K562 (cell line): ENCODE measurements around the gene CLCNKB. TPM values are rescaled to one million over a fixed set of nuclear protein-coding genes. Genes with fewer than 3 reads are reported as not detected.

Experiments used
- PRPF4 ChIP-seq: fragments of 200-400 bp; formaldehyde crosslinking; IDR thresholded peaks from one replicate; pipeline ENCODE4 v1.6.1; 2017; ENCODE audit warnings: low read length, low read depth, mild to moderate bottlenecking; ENCODE audit not compliant: insufficient read depth, poor library complexity, severe bottlenecking
- PTBP1 ChIP-seq: fragments of 200-400 bp; formaldehyde crosslinking; IDR thresholded peaks from 2 replicates; pipeline ENCODE4 v1.6.1; 2017; ENCODE audit warnings: low read depth, low read length
- TCF15 ChIP-seq: fragments of 250-450 bp; sonication (Bioruptor Pico); IDR thresholded peaks from 2 replicates; pipeline ENCODE4 v1.8.0; 2022; ENCODE audit warnings: moderate library complexity, mild to moderate bottlenecking, inconsistent platforms
- THRB ChIP-seq: fragments of 450-650 bp; formaldehyde crosslinking; conservative IDR thresholded peaks from 2 replicates; pipeline ENCODE4 v1.4.0; 2022; ENCODE audit warnings: mild to moderate bottlenecking, missing genetic modification characterization
- ZBTB1 ChIP-seq: sonication (generic); formaldehyde crosslinking; IDR thresholded peaks from 2 replicates; pipeline ENCODE4 v1.8.1; 2023; ENCODE audit warnings: missing genetic modification reagents, low read depth, mild to moderate bottlenecking, borderline replicate concordance
- ZNF121 ChIP-seq: sonication (generic); formaldehyde crosslinking; conservative IDR thresholded peaks from 2 replicates; pipeline ENCODE4 v1.8.0; 2022; ENCODE audit warnings: missing genetic modification reagents
- polyA plus RNA-seq, 8 experiments: library from polyadenylated mRNA; depleted of rRNA in 4 of 8; stranded (reverse) in 5 of 8; unstranded in 3 of 8; fragments of >200 nt; fragmentation: Nextera tagmentation in 2 of 8; fragmentation: Illumina TruSeq in 1 of 8; extraction: Ambion mirVana in 2 of 8; extraction: Trizol in 1 of 8; gene quantifications; 2 replicates each; pipeline versions ENCODE4 v1.2.1 to v1.2.3, GENCODE V29; 2011 to 2014; ENCODE audit warnings: inconsistent platforms in 1 of 8, missing spikeins in 1 of 8
- total RNA-seq, 7 experiments: library from RNA; depleted of rRNA in 6 of 7; stranded (reverse); fragments of >200 nt in 6 of 7; fragmentation: Illumina TruSeq in 2 of 7; extraction: Trizol in 2 of 7; gene quantifications; 2 replicates each; pipeline versions ENCODE4 v1.2.1 to v1.2.3, GENCODE V29; 2011 to 2021; ENCODE audit warnings: low replicate concordance in 1 of 7
- TF ChIP-seq, protein P1 (sequence below), 2 experiments: IDR thresholded peaks; 2 replicates each; pipeline ENCODE4 v1.6.1; 2011; ENCODE audit warnings: borderline replicate concordance in 1 of 2, control low read depth in 1 of 2, low read depth in 1 of 2, low read length in 1 of 2, mild to moderate bottlenecking in 1 of 2, mixed read lengths in 1 of 2, moderate library complexity in 1 of 2; ENCODE audit not compliant: insufficient read depth in 1 of 2, insufficient read length in 1 of 2, poor library complexity in 1 of 2, severe bottlenecking in 1 of 2; ENCODE audit errors: extremely low read depth in 1 of 2
- TF ChIP-seq, protein P2 (sequence below): fragments of 250-450 bp; sonication (Bioruptor Pico); IDR thresholded peaks from 2 replicates; pipeline ENCODE4 v1.4.0; 2020

Gene CLCNKB
- total and polyA plus RNA-seq, 9 of the 15 experiments (the other 6 are each of a cell fraction or from before 2014, with no cell fraction given) = 0.08 to 1.7 (median 0.64) TPM

GRCh38 chr1:16054598-16055540 is 11.3 kb downstream of the CLCNKB start (continued):
- TF ChIP-seq, protein P1, sequence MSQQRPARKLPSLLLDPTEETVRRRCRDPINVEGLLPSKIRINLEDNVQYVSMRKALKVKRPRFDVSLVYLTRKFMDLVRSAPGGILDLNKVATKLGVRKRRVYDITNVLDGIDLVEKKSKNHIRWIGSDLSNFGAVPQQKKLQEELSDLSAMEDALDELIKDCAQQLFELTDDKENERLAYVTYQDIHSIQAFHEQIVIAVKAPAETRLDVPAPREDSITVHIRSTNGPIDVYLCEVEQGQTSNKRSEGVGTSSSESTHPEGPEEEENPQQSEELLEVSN (IDR thresholded peaks at IDR 0.05; ENCODE audit: borderline replicate concordance in 1 of 2, extremely low read depth in 1 of 2, insufficient read depth in 1 of 2, insufficient read length in 1 of 2, low read depth in 1 of 2, low read length in 1 of 2, poor library complexity in 1 of 2, severe bottlenecking in 1 of 2) = peak in 1 of 2 experiments; percentile 11
- TF ChIP-seq, protein P2, sequence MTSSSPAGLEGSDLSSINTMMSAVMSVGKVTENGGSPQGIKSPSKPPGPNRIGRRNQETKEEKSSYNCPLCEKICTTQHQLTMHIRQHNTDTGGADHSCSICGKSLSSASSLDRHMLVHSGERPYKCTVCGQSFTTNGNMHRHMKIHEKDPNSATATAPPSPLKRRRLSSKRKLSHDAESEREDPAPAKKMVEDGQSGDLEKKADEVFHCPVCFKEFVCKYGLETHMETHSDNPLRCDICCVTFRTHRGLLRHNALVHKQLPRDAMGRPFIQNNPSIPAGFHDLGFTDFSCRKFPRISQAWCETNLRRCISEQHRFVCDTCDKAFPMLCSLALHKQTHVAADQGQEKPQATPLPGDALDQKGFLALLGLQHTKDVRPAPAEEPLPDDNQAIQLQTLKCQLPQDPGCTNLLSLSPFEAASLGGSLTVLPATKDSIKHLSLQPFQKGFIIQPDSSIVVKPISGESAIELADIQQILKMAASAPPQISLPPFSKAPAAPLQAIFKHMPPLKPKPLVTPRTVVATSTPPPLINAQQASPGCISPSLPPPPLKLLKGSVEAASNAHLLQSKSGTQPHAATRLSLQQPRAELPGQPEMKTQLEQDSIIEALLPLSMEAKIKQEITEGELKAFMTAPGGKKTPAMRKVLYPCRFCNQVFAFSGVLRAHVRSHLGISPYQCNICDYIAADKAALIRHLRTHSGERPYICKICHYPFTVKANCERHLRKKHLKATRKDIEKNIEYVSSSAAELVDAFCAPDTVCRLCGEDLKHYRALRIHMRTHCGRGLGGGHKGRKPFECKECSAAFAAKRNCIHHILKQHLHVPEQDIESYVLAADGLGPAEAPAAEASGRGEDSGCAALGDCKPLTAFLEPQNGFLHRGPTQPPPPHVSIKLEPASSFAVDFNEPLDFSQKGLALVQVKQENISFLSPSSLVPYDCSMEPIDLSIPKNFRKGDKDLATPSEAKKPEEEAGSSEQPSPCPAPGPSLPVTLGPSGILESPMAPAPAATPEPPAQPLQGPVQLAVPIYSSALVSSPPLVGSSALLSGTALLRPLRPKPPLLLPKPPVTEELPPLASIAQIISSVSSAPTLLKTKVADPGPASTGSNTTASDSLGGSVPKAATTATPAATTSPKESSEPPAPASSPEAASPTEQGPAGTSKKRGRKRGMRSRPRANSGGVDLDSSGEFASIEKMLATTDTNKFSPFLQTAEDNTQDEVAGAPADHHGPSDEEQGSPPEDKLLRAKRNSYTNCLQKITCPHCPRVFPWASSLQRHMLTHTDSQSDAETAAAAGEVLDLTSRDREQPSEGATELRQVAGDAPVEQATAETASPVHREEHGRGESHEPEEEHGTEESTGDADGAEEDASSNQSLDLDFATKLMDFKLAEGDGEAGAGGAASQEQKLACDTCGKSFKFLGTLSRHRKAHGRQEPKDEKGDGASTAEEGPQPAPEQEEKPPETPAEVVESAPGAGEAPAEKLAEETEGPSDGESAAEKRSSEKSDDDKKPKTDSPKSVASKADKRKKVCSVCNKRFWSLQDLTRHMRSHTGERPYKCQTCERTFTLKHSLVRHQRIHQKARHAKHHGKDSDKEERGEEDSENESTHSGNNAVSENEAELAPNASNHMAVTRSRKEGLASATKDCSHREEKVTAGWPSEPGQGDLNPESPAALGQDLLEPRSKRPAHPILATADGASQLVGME (CRISPR knock-in tag) = no peak
- TF ChIP-seq TCF15 = no peak
- 0 out of 2 replicates have a peak, but pooled peaks have one; percentile 39 for TF ChIP-seq ZBTB1 (CRISPR knock-in tag)
- 0 out of 2 replicates have a peak, but pooled peaks have one; percentile 21 for TF ChIP-seq THRB (CRISPR knock-in tag)
- TF ChIP-seq PTBP1 = 0 out of 2 replicates have a peak, but pooled peaks have one; percentile 11
- TF ChIP-seq PRPF4 = no peak
- TF ChIP-seq ZNF121 (CRISPR knock-in tag) = peak; percentile 99
